HG02970 (cell line): ENCODE measurements around the gene ANKRD9.

ENCODE experiments used
- ATAC-seq: cut with Tn5 transposase; IDR thresholded peaks from one replicate; pipeline ENCODE4 v1.9.1; 2021; ENCODE audit warnings: mild to moderate bottlenecking, moderate library complexity, moderate number of reproducible peaks; ENCODE audit not compliant: unreplicated experiment, low FRiP score

The ANKRD9 gene

GRCh38 chr14:102481371-102481770, 28.2 kb downstream of the ANKRD9 start:
- ATAC-seq = no peak

DNA sequence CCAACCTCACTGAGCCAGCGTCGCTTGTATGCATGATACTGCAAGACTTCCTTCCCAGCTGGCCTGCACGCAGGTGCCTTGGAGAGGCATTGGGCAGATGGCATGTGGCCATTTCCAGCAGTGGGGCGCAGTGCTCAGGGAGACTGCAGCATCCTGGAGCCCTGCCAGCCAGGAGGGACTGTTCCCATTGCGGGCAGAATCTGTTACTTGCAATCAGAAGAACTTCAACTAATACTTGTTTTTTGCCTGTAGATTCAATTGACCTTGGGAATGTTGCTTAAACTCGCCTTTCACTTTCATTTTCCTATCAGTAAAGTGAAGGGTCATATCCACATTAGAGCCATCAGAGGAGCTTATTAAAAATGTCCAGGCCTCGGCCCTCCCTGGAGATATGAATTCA, 29.8 kb downstream of the ANKRD9 start:
- no peak for ATAC-seq

DNA sequence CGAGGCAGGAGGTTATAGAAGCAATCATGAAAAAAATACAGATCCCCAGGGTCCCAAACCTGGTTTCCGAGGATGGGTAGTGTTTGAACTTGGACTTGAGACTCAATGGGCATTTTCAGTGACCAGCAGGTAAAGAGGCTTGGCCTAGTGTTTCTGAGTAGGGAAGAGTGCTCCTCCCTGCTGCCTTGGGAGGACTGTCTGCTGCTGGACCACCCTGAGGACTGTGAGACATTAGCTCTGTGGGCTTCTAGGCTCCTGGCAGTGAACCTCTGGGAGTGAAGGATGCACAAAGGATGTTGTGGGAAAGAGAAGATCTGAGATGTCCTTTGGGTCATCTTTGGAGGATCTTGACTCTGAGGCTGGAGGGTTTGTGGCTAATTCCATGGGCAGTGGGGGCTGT, 30.5 kb downstream of the ANKRD9 start:
- no peak for ATAC-seq

- ATAC-seq = no peak
These were observed 34.6 kb downstream of the ANKRD9 start for GRCh38 chr14:102474934-102475333.

- no peak for ATAC-seq
These were observed 36.0 kb downstream of the ANKRD9 start for GRCh38 chr14:102473559-102473958.

DNA sequence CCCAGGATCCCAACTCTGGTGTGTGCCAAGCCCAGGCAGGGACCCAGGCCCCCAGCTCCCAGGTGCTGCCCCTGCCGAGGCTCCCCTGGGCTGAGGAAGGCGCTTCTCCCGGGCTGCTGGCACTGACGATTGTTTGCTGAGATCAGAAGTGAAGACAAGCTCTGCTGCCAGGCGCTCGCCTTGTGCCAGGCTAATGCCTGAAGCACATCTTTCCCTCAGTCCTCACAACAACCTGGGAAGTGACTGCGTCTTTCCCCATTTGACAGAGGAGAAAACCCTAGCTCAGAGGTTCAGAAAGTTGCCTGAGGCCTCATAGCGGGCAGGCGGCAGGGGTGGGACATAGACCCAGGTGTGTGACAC, 36.8 kb downstream of the ANKRD9 start:
- no peak for ATAC-seq

DNA sequence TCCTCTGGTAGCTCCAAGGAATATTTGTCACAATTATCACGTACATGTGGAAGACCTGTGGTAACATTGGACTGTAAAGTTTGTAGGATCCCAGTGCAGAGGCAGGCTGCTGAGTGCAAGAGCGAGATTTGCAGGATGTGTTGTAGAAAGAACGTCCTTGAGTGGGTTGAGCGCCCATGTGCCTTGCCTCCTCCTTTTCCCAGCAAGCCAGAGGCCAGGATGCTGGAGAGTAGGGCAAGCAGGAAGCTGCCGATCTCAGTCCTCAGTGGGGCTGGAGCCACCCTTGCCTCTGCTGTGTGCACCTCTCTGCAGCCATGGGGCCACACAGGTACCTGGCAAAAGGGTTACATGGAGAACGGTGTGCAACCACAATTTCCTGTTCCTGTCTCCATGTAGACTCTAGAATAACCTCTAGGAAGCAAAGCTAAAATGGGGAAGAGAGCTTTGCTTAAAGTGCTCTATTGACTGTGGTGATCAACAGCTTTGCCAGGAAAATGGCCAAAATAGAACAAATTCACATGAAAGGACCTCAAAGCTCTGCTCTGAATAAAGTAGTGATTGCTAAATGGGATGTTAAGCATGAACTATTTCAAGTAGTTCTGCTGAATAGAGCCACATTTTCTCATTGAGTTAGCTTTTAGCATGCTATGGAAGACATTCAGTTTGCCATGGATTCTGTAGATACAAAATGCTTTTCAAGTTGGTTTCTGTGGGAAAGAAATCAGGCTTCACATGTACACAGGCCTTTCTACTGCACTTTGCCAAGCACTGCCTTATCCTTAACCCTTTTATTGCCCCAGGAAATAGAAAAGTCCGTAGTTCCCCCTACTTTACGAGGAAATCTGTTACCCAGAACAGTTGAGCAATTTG, 37.4 kb downstream of the ANKRD9 start:
- ATAC-seq = no peak

DNA sequence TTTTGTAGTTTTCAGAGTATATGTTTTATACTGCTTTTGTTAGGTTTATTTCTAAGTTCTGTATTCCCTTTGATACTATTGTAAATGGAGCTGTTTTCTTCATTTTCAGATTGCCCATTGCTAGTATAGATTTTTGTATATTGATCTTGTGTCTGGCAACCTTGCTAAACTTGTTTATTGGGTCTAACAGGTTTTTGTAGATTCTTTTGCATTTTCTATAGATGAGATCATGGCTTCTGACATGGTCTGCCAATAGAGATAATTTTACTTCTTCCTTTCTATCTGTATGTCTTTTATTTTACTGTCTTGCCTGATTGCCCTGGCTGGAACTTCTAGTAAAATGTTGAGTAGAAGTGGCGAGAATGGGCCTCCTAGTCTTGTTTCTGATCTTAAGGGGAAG, 40.3 kb downstream of the ANKRD9 start:
- no peak for ATAC-seq

DNA sequence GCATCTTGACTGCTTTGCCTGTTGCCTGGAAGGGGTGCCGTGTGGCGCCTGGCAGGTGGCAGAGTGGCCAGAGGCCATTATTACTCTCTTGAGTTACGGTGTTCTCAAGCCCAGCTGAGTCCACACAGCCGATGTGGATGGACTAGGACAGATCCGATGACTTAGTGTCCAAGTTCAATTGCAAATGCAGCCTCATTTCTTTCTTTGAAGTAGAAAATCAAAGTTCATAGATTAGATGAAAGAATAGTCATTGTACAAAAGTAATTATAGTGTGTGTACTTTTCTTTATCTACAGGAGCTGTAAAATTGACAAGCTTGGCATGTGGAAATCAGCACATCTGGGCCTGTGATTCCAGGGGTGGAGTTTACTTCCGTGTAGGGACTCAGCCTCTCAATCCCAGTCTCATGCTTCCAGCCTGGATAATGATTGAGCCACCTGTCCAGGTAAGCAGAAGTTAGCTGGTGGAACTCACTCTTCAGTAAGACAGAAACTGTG, 44.7 kb downstream of the ANKRD9 start:
- ATAC-seq = no peak

- ATAC-seq = no peak
These were observed 45.6 kb downstream of the ANKRD9 start for GRCh38 chr14:102464006-102464405.

DNA sequence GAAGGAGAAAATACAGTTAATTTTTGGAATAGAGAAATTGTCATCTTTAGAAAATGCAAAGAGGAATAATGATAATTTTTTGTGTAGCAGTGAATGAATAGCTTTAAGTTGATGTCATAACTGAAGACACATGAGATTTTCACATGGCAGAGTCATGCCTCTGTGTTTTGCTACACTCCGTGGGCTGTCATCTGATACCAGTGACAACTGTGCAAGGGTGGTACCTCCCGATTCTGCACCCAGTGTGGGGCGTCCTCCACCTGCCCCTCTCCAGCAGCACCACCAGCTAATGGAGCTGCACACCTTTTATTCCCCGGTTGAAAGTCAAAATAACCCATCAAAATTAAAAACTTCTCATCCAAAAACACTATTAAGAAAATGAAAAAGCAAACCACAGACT, 47.2 kb downstream of the ANKRD9 start:
- ATAC-seq = no peak

DNA sequence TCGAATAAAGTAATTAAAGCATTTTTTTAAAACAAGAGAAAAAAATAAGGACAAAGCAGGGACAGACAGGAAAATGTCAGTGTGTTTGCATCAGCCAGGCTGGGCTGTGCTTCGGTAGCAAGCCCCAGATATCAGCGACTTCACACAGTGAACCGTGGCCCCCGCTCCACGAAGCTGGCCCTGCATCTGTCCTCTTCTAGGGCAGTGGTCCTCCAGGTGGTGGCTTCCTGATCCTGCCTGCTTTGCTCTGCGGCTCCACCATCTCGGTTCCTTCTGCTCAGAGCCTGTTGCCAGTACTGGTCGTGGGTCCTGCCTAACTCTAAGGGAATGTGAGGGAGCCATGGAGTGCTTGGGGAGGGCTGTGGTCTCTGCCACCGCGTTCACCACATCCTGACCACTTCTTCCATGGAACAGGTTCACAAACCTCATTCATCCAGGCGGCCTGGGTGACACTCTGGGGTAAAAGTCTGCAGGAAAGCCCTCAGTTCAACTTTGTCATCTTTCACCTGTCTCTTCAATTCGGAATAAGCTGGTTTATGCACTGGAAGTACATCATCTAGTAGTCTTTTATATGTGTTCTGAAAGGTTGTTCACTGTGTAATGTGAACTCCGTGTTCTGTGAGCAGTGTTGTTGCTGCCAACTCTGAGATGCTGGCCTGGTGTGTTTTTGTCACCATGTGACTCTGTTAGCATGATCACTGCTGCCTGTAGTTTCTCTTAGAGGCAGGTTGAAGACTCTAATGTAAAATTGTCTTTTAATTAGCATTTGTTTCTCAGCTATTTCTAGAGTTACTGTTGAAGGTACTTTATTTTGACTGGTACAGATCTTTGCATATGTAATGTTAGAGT, 47.9 kb downstream of the ANKRD9 start:
- ATAC-seq = no peak

GRCh38 chr14:102457509-102457908, 52.1 kb downstream of the ANKRD9 start:
- no peak for ATAC-seq

DNA sequence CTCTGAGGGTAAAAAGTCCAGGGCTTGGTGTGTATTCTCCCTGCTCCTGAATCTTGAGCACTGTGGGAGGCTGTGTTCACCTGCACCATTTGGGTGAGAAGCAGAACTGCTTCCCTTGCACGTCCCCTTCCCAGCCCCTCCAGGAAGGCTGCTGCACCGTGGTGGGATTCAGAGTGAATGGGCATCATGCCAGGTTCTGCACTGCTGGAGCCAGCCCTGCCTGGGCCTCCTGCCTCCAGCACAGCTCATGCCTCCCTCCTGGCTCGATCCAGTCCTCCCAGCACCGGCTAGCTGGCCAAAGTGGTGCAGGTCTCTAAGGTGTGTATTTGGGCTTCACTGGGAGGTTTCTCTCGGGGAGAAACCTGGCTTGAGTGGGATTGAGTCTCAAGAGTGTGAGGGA, 54.9 kb downstream of the ANKRD9 start:
- no peak for ATAC-seq

DNA sequence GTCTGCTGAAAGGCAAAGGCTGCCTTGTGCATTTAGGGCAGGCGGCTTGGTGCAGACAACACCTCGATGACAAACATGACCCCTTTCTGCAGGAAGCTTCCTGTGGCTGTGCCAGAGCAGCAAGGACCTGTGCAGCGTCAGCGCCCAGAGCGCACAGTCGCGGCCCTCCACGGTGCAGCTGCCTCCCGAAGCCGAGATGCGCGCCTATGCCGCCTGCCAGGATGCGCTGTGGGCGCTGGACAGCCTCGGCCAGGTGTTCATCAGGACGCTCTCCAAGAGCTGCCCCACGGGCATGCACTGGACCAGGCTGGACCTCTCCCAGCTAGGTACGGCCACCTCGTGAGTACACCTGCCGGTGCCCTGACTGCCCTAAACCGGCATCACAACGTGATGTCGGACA, 57.3 kb downstream of the ANKRD9 start:
- no peak for ATAC-seq
